NCI-H1436 (cell line): ENCODE measurements around the gene SH2D3C.

ENCODE experiments used
- DNase-seq: peaks from one replicate; lab custom pipeline; 2025; lab: John Stamatoyannopoulos, UW

The SH2D3C gene

DNA sequence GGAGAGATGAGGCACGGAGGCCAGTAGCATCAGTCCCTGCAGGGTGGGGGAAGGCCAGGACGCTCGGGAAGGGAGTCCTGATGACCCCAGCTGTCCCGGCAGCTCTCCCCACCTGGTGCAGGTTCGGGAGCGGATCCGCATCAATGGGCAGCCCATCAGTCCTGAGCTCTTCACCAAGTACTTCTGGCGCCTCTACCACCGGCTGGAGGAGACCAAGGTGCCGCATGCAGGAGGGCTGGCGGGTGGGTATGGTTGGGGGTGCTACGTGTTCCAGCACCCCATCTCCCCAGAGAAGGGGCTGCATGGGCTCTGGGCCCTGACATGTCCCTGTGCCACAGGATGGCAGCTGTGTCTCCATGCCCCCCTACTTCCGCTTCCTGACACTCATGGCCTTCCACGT, 28.4 kb upstream of the SH2D3C start:
- no peak for DNase-seq

DNA sequence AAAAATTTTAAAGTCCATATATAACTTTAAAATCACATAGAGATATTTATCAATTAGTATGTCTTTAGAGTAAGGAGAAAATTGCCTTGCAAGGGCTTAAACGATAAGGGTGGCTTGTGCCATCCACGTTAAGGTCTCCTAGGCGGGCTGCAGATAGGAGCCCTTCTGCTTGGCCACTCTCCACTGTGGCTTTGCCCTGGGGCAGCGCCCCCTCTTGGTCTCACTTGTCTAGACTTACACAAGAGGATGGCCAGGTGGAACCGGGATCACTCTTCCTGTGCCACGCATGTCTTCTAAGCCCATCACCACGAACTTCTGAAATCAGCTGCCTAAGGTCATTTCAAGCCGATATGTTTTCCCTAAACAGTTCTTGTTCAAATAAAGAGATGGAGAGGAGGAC, 27.2 kb upstream of the SH2D3C start:
- no peak for DNase-seq

DNA sequence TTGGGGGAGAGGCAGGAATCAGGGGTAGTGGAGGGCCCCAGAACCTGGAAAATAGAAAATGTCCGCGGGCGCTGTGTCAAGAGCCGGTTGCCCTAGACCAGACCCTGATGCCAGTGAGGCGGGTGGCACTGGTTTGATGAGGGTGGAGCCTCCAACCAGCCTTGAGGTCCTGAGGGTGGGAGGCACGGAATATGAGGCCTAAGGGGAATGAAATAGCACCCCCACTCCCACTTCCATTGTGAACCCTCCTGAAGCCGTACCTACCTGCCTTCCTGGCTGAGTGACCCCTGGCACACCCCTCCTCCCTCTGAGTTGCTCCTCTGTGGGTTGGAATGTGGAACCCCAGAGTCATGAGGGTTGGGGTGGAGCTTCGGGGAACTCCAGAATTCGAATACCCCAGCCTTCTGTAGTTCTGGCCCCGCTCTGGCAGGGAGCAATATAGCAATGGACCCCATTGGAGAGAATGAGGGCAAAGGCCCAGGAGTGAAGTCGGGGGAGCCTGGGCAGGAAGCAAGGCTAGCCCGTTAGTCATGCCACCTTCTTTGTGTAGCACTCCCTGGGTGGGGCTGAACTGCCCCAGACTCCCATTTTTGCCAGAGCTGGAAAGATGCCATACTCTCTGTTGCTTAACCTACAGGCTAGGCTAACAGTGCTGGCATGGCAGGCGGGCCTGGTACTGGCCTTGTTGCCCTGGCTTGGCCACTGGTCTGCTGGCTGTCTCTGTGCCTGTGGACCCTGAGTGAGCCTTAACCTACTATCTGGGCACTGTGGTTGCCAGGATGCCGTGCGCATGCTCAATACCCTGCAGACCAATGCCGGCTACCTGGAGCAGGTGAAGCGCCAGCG, 25.3 kb upstream of the SH2D3C start:
- no peak for DNase-seq

DNA sequence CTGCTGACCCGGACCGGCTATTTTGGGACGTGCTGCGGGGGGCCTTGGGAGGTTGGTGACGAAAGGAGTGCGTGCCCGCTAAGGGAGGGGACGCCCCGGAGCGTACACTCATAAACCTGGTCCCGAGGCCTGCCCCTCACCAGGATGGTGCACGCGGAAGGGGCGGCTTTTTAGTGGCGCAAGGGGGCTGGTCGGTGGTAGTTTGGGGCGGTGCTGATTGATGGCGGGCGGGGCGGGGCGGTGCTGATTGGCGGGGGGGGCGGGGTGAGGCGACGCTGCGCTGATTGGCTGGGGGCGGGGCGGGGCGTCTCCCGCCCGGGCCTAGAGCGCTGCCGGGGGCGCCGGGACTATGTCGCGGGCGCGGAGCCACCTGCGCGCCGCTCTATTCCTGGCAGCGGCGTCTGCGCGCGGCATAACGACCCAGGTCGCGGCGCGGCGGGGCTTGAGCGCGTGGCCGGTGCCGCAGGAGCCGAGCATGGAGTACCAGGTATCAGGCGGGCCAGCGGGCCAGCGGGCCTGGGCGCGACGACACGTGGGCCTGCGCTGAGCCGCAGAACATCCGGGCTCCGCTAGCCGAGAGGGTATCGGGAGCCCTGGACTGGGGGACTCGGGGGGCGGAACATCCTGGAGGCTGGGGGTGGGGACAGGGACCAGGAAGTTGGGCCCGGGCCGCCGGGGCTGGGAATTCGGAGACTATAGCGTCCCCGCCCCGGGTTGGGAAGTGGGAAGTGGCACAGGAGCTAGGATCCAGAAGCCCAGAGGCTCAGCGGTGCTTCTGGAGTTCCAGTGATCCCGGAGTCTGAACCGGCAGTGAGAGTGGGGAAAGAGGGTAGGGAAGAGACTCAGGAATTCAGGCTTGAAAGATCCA, 24.3 kb upstream of the SH2D3C start, which contains the start of gene FPGS:
Gene FPGS, plus strand, starts transcription at position 307 of the 868 bp plus-strand sequence. Its CDS starts 43 bp downstream, at position 350.
- DNase-seq, result peak; percentile 84

DNA sequence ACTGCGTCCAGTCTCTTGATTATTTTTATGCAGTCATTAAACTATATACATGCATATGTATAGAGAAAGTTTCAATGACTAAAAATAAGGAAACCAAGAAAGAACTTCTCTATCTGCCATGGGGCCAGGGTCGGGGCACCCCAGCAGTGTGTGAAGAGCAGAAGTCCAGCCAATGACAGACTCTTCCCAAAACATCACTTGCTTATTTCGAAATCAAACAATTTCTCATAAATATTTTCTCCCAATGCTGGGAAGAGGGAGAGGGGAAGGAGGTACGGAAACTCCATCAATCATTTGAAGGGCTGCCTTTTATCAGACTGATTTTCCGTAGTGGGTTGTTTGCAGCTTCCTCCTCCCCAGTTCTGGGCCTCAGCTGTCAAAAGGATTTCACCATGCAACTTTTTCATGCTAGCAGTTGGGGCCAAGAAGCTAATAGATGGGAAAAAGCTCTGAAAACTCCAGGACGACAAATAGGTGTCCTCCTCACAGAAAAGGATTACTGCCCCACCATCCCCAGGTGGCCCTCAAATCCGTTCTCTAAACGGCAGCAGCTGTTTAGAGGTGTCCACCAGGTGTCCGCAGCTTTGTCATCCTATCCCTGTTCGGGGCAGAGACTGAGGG, 23.6 kb upstream of the SH2D3C start:
- no peak for DNase-seq

DNA sequence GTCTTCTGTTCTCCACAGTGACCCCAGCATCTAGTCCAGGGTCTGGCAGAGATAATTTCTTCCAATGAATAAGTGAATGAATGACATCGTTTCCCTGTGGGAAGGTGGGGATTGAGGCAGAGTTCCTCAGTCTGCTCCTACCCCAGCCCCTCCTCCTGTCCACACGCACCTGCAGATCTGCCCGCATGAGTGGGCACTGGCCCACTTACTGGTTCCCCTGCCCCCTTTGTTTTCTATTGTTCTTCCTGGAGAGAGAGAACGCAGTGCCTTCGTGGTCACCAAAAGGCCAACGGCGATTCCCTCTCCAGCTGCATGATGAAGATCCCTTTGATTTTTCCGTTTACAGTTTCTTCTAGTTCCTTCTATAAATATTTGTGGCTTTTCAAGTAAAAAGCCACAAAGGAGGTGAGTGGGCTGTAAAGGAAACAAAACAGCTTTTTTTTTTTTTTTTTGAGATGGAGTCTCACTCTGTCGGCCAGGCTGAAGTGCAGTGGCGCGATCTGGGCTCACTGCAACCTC, 18.4 kb upstream of the SH2D3C start:
- no peak for DNase-seq

DNA sequence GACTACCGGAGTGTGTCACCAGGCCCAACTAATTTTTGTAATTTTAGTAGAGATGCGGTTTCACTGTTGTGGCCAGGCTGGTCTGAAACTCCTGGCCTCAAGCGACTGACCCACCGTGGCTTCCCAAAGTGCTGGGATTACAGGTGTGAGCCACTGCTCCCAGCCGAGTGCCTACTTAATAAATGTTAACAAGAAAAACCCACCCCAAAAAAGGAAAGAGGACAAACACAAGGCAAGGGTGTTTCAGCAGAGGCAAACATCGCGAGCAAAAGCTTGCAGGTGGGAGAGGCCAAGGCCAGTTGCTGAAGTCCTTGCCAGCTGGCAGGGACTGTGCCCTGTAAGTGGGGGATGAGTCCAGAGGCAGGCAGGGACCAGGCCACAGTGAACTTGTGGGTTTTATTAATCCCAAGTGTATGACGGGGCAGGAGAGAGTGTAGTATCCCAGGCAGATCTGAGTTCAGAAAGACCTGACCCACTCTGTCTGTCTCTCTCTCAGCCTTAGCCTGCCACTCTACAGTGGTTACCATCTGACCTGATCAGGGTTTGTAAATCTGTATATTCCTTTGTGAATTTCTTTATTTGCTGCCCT, 17.9 kb upstream of the SH2D3C start:
- DNase-seq, result no peak

DNA sequence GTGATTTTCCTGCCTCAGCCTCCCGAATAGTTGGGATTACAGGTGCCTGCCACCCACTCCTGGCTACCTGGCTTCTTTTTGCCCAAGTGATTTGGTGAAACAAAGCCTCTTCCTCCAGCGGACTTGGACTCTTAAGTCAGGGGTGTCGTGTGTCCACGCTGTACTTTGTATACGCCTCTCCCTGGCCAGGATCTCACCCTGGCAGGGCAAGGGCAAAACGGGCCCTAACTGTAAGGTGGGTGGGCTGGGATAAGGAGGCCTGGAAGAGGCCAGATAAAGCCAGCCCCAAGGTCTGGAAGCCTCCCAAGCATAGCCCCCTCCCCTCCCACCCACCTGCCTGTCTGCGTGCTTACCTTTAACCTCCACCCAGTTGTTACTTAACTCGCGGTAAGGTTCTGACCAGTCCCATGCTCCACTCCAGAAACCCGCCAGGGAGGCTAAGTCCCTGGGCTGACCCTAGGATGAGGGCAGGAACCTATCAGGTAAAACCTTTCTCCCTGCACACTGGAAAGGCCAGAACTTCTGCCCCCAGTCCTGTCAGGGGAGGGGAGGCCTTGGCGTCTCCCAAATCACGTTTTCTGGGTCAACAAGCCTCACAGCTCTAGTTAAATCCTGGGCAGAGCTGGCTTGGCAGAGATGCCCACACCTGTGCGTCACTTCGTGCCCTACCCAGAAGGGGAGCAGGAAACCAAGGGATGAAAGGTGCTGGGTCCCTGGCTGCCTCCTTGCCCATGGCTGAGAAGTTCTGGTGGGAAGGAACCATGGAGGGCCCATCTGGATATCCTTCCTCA, 15.7 kb upstream of the SH2D3C start:
- DNase-seq, result no peak

DNA sequence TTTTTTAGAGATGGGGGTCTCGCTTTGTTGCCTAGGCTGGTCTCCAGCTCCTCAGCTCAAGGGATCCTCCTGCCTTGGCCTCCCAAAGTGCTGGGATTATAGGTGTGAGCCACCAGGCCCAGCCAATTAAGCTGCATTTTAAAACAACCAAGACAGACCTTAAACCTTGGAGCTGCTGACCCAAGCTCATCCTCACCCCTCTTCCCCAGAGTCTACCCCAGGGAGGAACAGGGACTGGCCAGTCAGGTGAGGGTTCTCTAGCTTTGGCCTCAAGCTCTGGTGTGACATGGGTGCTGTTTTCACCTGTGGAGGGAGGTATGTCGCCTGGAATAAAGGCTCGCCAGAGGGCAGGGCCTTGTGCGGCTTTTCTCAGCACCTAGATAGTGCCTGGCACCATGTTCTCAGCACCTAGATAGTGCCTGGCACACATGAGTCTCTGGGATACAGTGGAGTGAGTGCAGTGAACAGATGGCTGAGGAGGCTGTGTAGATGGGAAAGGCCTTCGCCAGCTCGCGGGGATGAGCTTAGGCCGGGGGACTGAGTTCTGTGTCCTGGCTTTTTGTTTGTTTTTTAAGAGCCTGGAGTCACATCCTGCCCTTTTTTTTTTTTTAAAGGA, 14.7 kb upstream of the SH2D3C start:
- no peak for DNase-seq

DNA sequence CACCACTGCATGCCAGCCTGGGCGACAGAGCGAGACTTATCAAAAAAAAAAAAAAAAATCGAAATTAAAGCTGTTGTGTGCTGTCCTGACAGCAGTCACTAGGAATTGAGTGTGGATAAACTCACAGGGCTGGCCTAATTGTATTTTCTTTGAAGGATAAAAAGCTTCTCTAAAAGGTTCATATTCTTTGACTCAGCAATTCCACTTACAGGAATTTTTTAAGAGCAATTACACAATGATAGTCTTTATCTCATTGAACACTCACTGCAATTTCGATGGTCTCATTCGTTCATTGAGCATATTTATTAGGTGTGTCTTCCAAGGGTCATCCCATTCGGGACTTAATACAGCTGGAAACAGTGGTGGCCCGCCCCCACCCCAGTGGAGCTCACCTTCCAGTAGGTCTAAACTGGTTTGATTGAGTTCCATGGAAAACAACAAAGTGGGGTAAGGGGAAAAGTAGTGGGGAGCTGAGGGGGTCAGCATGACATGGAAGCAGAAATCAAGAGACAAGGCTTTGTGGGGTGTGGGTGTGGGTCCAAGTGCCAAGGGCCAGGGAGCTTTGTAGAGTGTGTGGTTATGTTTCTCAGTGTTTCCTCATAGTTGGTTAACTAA, 14.1 kb upstream of the SH2D3C start:
- DNase-seq, result no peak

DNA sequence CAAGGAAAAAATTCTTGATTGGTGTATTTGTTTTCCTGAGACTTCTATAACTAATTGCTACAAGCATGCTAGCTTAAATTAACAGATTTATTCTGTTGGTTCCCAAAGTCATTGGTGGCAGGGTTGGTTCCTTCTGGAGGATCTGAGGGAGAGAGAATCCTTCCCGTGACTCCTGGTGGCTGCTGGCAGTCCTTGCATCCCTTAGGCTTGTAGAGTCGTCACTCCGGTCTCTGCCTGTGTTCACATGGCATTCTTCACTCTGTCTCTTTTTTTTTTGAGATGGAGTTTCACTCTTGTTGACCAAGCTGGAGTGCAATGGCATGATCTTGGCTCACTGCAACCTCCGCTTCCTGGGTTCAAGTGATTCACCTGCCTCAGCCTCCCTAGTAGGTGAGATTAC, 12.6 kb upstream of the SH2D3C start:
- DNase-seq, result no peak

DNA sequence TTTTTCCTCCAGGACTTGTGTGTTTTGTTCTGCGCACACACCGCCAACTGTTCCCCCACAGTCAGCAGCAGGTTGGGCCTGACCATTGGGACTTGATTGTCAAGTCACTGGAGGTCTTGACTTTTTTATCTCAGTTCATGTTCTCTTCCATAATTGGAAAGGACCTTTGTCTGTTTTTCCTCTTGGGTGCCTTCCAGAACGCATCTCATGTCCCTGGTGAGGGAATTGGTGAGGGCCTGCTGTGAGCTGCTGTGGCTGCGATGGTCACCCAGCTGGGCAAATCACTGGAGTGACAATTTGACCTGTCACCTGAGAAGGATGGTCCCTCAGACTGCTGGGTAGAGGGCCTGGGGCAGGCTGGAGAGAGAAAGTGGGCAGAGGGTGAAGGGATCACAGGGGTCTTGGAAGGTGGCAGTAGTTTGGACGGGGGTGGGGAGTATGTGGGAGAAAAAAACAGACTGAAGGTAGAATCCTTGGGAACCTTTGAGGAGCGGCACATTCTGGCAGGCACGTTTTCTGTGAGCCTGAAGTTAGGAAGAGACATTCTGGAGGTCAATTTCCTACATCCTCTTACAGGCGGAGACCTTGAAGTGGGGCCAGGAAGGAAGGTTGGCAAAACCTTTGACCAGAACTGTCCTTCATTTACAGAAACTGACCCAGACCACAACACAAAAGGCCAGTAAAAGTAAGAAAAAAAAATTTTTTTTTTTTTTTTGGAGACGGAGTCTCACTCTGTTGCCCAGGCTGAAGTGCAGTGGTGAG, 11.8 kb upstream of the SH2D3C start:
- no peak for DNase-seq

DNA sequence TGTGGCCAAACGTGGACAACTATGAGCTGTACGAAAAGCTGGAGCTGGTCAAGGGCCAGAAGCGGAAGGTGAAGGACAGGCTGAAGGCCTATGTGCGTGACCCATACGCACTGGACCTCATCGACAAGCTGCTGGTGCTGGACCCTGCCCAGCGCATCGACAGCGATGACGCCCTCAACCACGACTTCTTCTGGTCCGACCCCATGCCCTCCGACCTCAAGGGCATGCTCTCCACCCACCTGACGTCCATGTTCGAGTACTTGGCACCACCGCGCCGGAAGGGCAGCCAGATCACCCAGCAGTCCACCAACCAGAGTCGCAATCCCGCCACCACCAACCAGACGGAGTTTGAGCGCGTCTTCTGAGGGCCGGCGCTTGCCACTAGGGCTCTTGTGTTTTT, 10.7 kb upstream of the SH2D3C start:
- DNase-seq, result no peak

DNA sequence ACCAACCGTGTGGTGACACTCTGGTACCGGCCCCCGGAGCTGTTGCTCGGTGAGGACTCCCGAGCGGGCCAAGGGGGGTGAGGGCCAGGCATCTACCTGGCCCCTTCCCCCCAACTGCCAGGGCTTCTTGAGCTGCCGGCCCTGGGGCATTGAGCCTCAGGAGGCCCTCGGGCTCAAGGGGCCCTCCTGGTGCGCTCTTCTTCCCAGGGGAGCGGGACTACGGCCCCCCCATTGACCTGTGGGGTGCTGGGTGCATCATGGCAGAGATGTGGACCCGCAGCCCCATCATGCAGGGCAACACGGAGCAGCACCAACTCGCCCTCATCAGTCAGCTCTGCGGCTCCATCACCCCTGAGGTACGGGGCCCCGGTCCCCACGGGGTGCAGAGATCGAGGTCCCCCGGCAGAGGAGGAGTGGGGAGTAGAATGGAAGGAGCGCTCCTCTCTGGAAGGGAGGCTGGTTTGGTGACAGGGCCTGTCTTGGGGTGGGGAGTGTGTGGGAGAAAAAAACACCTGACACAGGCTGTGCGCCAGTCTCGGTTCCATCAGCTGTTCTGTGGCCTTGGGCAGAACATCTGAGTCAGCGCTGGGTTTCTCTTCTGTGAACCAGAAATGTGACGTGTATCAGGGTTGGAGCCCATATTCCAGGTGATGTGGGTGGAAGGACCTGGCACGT, 10.0 kb upstream of the SH2D3C start:
- no peak for DNase-seq

DNA sequence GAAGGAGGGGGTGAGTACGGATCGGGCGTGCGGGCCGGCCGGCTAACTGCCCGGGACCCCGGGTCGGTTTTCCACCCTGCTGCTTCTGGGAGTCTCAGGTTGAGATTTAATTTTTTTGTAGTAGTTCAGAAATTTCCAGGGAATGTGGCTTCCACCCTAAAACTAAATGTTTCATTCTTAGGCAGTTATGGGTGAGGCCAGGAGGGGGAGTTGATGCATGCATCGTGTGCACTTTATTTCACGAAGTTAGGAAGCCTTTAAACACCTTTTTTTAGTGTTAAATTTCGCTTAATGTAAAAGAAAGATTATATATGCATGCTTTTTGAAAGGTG, 8.3 kb upstream of the SH2D3C start:
- no peak for DNase-seq

DNA sequence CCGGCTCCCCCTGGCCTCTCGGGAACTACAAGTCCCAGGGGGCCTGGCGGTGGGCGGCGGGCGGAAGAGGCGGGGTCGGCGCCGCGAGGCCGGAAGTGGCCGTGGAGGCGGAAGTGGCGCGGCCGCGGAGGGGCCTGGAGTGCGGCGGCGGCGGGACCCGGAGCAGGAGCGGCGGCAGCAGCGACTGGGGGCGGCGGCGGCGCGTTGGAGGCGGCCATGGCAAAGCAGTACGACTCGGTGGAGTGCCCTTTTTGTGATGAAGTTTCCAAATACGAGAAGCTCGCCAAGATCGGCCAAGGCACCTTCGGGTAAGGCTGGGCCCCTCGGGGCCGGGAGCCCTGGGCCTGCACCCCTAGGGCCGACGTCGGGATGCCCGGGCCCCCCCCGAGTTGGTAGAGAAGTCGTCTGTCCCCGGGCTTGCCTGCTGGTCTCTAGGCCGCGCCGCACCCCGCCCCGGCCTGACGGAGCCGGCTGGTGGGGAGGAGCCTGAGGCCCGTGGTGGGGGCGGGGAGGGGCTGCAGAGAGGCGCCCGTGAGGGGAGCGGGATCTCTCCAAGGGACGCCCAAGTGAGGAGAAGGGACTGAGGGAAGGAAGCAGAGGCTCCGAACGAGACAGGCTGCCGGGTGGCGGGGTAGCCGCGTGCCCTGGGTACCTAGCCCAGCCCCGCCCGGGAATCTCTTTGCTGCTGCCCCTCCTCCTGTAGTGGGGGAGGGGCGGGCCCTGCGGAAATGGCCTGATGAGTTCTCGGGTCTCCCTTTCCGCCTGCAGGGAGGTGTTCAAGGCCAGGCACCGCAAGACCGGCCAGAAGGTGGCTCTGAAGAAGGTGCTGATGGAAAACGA, 7.7 kb upstream of the SH2D3C start, which contains the start of gene CDK9:
Gene CDK9, plus strand, starts transcription at position 102 of the 840 bp plus-strand sequence. Its CDS starts 115 bp downstream, at position 217.
- DNase-seq, result peak; percentile 84

DNA sequence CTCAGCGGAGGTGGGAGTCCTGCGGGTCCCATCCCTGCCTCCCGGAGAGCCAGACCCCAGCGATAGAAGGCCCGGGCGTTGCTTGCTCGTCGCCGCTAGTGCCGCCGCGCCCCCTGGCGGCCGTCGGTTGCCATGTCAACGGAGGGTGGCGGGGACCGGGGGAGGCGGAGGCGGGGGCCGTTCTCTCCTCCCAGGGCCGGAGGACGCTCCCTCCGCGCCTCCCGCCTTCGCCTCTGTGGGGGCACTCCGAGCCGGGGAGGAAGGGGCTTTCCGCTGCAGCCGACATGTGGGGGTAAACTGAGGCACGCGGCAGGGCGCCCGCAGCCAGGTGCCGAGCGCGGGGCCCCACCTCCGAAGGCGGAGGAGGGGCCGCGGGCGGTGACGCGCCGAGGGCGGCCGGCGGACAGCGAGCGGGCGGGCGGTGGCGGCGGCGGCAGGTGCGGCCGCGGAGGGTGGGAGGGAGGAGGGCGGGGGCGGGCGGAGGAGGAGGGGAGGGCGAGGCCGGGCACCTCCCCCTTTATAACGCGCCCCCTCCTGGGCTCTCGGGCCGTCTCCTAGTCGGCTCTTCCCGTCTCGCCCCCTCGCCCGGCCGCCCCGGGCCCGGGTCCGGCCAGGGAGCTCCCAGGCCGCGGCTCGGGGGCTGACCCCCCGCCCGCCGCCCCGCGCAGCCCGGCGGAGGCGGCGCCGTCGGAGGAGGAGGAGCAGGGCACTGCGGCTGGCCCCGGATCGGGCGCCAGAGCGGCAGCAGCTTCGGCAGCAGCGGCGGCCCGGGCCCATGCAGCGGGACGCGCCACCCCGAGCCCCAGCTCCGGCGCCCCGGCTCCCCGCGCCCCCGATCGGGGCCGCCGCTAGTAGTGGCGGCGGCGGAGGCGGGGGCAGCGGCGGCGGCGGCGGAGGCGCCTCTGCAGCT, 6.8 kb upstream of the SH2D3C start:
- peak; percentile 86 for DNase-seq
